Suprapubic skin (tissue), 4 donors: ENCODE measurements around the gene TMEM109.

Source experiments
- CTCF ChIP-seq, 2 donors: fragments of 200-600 bp in 1 of 2; fragments of 450-650 bp in 1 of 2; sonication (generic) in 1 of 2; IDR thresholded peaks; one replicate each; pipeline ENCODE4 v1.5.1; 2016 to 2019; ENCODE audit warnings: antibody characterized with exemption in 2 of 2, mild to moderate bottlenecking in 1 of 2, moderate library complexity in 1 of 2
- EP300 ChIP-seq: sonication (generic); formaldehyde crosslinking; IDR thresholded peaks from one replicate; pipeline ENCODE4 v1.6.1; 2017; ENCODE audit warnings: antibody characterized with exemption
- POLR2AphosphoS5 ChIP-seq, 3 donors: sonication (generic); formaldehyde crosslinking; IDR thresholded peaks; one replicate each; pipeline ENCODE4 v1.6.1; 2017; ENCODE audit warnings: antibody characterized with exemption in 3 of 3

DNA sequence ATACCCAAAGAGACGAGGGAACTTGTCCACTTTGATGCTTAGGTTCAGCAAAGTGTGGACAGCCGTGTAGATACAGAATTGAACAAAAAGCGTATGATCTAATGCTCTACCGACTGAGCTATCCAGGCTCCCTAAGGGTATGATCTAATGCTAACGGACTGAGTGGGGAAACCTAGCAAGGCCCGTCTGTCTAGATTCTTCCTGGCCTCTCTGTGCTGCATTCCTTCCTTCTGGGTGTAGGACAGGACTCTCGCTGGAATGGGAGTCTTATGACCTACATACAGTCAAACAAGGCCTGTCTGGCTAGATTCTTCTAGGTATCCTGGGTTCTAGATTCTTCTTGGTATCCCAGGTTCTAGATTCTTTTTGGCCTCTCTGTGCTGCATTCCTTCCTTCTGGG lies 46.4 kb downstream of the TMEM109 start:
- no peak for TF ChIP-seq CTCF (IDR thresholded peaks at IDR 0.05)
- no peak for TF ChIP-seq POLR2AphosphoS5 (IDR thresholded peaks at IDR 0.05)
- TF ChIP-seq EP300 = no peak
